GM21737 (cell line): ENCODE data around the gene SEZ6.

Experiments used
- ATAC-seq: cut with Tn5 transposase; IDR thresholded peaks from one replicate; pipeline ENCODE4 v1.9.1; 2021; ENCODE audit warnings: mild to moderate bottlenecking, moderate library complexity; ENCODE audit not compliant: unreplicated experiment

Gene SEZ6

GRCh38 chr17:28977659-28978355 lies 28.0 kb downstream of the SEZ6 start:
- no peak for ATAC-seq

- no peak for ATAC-seq
These were observed 30.2 kb downstream of the SEZ6 start for GRCh38 chr17:28975646-28976045.

DNA sequence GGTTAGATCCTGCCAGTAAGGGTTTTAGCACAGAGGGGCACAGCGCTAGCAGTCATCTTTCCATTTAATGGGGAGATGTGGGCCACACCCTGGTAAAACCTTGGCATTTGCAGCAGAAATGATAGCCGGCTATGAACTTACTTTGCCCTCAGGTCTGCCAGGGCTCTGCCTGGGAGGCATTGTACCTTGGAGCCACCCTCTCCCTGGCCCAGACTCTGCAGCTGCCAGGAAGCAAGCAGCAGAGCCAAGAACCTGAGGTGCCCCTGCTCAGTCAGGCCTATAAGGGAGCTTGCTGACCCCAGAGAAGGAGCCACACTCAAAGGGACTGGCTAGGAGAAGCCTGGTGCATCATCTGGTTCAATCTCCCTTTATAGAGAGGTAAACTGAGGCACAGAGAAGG lies 30.8 kb downstream of the SEZ6 start:
- ATAC-seq, result no peak

- ATAC-seq, result no peak
These were observed 31.4 kb downstream of the SEZ6 start for GRCh38 chr17:28974451-28974850.

GRCh38 chr17:28973425-28973824 lies 32.4 kb downstream of the SEZ6 start:
- ATAC-seq, result no peak

DNA sequence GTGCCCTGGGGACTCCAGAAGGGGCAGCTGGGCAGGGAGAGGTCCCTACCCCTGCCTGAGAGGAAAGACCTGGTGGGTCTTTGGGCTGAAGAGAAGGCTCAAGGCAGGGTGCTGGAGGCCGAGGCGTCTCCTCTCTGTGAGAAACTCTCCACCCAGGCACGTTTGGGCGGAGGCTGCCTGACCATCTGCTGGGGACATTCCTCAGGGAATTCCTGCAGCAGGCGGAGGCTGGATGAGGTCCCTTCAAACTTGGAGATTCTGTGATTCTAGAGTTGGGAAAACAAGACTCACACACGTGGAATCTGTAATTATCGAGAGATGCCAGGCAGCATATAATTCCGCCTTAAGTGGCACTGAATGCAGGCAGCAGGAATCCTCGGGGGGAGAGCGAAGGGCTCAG lies 33.4 kb downstream of the SEZ6 start:
- no peak for ATAC-seq

- no peak for ATAC-seq
These were observed 35.0 kb downstream of the SEZ6 start for GRCh38 chr17:28970879-28971278.

DNA sequence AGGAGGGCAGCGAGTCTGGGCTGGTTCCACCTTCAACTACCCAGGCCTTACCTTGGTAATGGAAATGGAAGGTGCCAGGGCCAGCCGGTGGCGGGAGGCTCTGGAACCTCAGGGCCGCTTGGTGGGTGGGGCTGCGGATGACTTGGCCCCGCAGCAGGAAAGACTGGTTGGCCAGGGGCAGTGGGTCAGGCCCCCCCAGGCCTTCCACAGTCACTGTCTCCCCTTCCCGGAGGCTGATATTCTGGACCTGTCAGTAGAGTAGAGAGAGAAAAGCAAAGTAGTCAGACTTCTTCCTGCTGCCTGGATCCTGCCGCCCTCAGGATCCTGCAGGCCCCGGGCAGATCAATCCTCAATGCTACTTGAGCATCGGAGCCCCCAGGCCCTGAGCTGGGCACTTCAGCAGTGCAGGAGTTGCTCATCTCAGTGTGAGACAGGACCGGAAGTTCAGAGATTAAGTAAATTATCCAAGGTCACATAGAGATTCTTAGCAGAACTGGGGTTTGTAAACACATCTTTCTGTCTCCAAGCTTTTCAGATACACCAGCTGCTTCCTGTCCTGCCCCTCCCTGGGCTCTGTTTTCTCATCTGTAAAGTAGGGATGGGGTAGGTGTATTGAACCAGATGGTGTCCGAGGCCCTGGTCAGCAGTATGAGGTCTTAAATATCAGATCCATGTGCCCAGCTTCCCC lies 36.0 kb downstream of the SEZ6 start:
- no peak for ATAC-seq

DNA sequence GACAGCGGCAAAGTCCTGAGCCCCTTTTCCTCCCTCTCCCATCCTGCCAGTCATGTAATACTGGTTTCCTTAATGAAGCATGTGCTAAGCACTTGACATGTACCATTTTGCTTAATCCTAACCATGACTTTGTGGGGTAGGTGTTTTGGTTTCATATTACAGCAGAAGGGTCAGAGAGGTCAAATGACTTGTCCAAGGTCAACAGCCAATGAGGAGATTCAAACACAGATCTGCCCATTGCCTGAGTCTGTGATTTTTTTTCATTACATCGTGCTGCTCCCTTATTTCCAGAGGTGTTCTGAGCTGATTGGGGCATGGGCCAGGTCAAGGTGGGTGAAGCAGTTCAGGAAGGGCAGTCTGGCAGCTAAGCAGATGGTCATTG lies 36.9 kb downstream of the SEZ6 start:
- no peak for ATAC-seq

- ATAC-seq, result no peak
These were observed 37.5 kb downstream of the SEZ6 start for GRCh38 chr17:28968231-28968913.

GRCh38 chr17:28967221-28968135 lies 38.4 kb downstream of the SEZ6 start:
- ATAC-seq, result no peak

DNA sequence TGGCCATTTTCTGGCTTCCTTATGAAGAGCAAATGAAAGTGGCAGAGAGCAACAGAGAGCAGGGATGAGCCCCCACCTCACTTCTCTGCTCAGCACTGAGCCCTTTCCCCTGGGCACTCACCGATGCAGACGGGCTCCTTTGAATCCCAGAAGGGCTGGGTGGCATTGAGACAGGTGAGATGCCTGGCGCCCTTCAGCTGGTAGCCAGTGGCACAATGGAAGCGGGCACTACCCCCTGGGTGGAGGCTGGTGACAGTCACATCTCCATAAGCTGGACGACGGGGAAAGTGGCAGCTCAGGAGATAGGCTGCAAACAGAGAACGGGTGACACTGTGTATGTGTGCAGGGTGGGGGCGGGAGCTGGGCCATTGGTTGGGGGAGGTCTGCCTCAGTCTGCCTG lies 42.0 kb downstream of the SEZ6 start:
- no peak for ATAC-seq

- no peak for ATAC-seq
These were observed 42.7 kb downstream of the SEZ6 start for GRCh38 chr17:28963055-28963611.

DNA sequence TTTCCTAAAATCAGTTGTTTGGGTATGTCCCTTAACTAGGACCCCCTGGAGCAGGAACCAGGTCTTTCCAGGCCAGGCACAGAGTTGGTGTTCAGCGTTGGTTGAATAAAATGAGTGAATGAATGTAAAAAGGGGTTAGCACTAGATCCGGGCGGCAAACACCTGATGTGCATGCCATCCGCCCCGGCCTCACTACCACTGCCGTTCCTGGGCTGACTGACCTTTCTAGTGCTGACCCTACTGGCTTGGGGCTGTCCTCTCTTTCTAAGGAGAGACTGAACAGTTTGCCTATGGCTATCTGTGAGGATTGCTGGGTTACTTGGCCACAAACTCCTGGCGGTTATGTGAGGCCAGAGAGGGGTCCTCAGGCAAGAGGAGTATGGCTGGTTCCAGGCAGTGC lies 44.4 kb downstream of the SEZ6 start:
- ATAC-seq, result no peak

DNA sequence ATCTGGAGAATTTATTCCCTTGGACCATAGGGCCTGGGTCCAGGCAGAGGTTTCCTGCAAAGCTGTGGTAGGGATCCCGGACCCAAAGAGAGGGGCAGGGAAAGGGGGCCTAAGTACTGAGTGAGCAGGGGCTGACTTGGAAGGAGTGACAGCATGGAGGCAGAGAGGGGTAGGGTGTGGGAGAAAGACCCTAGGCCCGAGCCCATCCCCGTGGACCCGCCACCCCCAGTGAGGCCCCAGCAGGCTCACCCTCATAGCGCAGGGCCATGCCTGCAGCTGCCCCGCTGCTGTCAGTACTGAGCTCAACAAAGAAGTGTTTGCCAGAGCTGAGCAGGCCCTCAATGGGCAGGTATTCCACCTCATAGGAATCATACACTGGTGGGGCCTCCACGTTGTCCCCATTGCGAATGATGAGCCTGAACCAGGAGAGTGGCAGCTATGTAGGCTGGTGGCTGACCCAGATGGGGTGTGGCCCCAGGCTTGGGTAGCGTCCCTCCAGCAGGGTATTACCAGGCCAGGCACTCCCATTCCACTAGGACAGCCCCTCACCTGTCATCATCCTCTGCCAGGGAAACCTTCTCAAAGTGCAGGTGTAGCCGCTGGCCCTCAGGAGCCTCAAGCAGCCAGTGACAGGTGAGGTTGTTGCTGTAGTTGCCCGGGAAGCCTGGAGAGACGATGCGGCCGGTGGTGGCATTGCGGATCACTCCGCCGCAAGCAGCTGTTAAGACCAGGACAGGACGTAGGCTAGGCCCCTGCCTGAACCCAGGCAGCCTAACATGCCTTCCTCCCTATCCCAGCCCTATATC lies 45.4 kb downstream of the SEZ6 start:
- ATAC-seq, result no peak

GRCh38 chr17:28959471-28959871 lies 46.4 kb downstream of the SEZ6 start:
- ATAC-seq, result no peak

GRCh38 chr17:28958820-28959455 lies 46.9 kb downstream of the SEZ6 start:
- no peak for ATAC-seq

DNA sequence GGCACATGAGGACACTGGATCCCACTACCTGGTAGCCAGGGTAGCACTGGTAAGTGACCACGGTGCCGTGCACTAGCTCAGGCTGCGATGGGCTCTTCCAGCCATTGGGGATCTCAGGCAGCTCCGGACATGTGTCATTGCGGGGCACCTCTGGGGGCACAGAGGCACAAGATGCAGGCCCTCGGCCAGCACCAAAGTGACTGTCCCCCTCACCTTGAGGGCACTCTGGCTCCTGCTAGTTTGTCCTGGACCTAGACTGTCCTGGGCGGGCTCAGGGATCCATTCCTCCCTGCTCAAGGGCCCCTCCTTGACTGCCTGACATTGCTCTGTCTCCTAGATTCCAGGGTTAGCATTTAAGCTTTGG lies 47.9 kb downstream of the SEZ6 start:
- ATAC-seq, result no peak

DNA sequence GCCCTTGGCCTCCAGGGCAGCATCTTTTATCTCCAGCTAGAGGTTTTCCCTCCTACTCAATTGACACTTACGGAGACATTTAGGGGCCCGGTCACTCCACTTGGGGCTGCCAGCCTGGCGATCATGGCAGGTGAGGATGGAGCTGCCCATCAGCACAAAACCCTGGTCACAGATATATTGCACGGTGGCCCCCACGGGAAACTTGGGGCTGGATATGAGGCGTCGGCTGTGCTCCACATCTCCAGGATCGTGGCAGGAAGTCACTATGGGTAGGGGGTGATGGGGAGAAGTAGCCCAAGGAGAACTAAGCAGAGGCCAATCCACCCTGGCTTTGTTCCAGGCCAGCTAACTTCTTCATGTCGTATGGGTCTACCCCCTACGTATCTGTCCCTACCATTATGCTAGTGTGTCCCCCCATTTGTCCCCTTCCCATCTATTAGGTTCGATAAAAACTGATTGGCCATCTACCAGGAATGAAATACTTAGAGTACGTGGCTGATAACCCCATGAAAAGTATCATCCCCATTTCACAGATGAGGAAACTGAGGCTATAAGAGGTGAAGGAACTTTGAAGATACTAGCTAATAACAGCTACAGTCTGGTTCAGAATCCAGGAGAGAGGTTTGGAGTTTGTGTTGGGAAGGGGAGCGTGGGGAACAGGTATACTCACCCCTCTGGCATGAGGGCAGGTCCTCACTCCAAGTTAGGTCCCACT lies 48.4 kb downstream of the SEZ6 start:
- no peak for ATAC-seq
